ENCODE data around the gene STAT5B. TPM values are rescaled to one million over a fixed set of nuclear protein-coding genes. Genes with fewer than 3 reads are reported as not detected.

The STAT5B gene
- total and polyA plus RNA-seq, 2 of the 8 experiments (the other 6 are each of a cell fraction or from before 2014, with no cell fraction given): 35.3 to 52.6 TPM

- no peak for TF ChIP-seq RFX5 (IDR thresholded peaks at IDR 0.05; ENCODE audit: borderline replicate concordance, low read depth, low read length)
- TF ChIP-seq SAP30 (IDR thresholded peaks at IDR 0.05; ENCODE audit: insufficient read depth, insufficient replicate concordance, low read length): no peak
- TF ChIP-seq GABPA (IDR thresholded peaks at IDR 0.05; ENCODE audit: borderline replicate concordance, insufficient read depth, low read length): peak; percentile 84
- TF ChIP-seq POLR2AphosphoS5 (IDR thresholded peaks at IDR 0.05; ENCODE audit: low read depth, low read length): peak; percentile 75
- TF ChIP-seq JUN (IDR thresholded peaks at IDR 0.05; ENCODE audit: low read depth, low read length): peak; percentile 46; the same call in 1 of the 2 replicates
- TF ChIP-seq CBX8 (IDR thresholded peaks at IDR 0.05; ENCODE audit: borderline replicate concordance, low read depth, low read length): no peak
- TF ChIP-seq, protein P1, sequence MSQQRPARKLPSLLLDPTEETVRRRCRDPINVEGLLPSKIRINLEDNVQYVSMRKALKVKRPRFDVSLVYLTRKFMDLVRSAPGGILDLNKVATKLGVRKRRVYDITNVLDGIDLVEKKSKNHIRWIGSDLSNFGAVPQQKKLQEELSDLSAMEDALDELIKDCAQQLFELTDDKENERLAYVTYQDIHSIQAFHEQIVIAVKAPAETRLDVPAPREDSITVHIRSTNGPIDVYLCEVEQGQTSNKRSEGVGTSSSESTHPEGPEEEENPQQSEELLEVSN (IDR thresholded peaks at IDR 0.05): peak; percentile 89
- peak in 1 of 2 experiments; percentile 73; a peak in 1 of 3 replicates for TF ChIP-seq EP300 (IDR thresholded peaks at IDR 0.05; ENCODE audit: borderline replicate concordance in 1 of 2, low read depth in 2 of 2, low read length in 2 of 2)
- no peak for TF ChIP-seq CREB1 (IDR thresholded peaks at IDR 0.05)
- peak in 1 of 2 experiments; percentile 66; a peak in 1 of 4 replicates for TF ChIP-seq SIN3A (conservative IDR thresholded peaks at IDR 0.05 in 1 of 2, IDR thresholded peaks at IDR 0.05 in 1 of 2; ENCODE audit: low read depth in 1 of 2, low read length in 2 of 2)
- no peak for TF ChIP-seq HDAC6 (IDR thresholded peaks at IDR 0.05; ENCODE audit: low read depth, low read length)
- TF ChIP-seq ASH2L (IDR thresholded peaks at IDR 0.05; ENCODE audit: low read length): peak; percentile 34
- no peak for TF ChIP-seq PHF8 (conservative IDR thresholded peaks at IDR 0.05; ENCODE audit: low read depth, low read length)
- TF ChIP-seq, protein P2, sequence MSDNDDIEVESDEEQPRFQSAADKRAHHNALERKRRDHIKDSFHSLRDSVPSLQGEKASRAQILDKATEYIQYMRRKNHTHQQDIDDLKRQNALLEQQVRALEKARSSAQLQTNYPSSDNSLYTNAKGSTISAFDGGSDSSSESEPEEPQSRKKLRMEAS (IDR thresholded peaks at IDR 0.05): peak; percentile 98
- peak; percentile 51 for TF ChIP-seq CTBP2 (IDR thresholded peaks at IDR 0.05; ENCODE audit: borderline replicate concordance, insufficient read depth, insufficient read length, low read length)
- TF ChIP-seq EGR1 (IDR thresholded peaks at IDR 0.05; ENCODE audit: borderline replicate concordance, low read depth, low read length): peak; percentile 58; the same call in 1 of the 2 replicates
- TF ChIP-seq, protein P3, sequence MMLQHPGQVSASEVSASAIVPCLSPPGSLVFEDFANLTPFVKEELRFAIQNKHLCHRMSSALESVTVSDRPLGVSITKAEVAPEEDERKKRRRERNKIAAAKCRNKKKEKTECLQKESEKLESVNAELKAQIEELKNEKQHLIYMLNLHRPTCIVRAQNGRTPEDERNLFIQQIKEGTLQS (IDR thresholded peaks at IDR 0.05; ENCODE audit: insufficient read depth, low read depth, low read length): no peak
- TF ChIP-seq TAF7 (optimal IDR thresholded peaks at IDR 0.05; ENCODE audit: borderline replicate concordance, low read depth, low read length): peak; percentile 73
Observed at GRCh38 chr17:42312285-42313130, 36.3 kb upstream of the STAT5B start (continued).

All from H1 (cell line).